Stimulated activated CD8-positive, alpha-beta memory T cell treated with anti-CD3 and anti-CD28 coated beads, Interleukin-7, amount 100 ng/mL, for 24 hours (primary cell): ENCODE measurements around the gene HLCS.

Experiments
- DNase-seq: peaks from one replicate; pipeline ENCODE4 v3.0.0-alpha.2; 2020; ENCODE audit warnings: low read depth

The HLCS gene

DNA sequence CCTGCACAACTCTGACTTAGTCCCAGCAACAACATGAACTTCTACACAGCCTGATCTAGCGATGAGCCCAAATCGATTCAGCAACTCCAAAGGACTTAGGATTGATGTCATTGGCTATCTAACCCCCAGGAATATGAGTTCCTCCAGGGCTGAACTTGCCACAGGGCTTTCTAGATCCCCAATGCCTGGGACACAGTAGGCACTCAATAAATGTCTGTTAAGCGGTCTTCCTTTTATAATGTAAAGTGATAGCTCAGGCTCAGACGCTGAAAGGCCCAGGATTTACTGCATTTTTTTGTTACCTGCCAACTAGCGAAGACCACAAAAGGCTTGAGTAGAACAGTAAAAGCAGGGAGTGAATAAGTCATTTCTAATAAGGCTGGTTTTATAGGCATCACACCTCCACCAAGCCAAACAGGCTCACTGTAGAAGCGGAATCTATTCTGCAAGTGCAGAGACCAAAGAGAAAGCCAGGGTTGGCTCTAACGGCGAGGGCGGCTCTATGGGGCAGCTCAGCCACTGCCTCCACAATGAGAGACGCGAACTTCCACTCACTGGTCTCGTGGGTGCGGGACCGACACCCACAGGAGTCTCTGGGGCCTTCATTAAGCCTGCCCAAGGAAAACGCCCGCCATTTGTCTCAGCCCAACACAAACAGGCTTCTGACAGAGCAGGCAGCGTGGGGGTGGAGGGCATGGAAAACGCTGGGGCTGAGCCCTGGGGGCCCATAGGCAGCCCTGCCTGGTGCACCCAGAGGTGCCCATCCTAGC, 52.0 kb downstream of the HLCS start:
- DNase-seq: no peak

DNA sequence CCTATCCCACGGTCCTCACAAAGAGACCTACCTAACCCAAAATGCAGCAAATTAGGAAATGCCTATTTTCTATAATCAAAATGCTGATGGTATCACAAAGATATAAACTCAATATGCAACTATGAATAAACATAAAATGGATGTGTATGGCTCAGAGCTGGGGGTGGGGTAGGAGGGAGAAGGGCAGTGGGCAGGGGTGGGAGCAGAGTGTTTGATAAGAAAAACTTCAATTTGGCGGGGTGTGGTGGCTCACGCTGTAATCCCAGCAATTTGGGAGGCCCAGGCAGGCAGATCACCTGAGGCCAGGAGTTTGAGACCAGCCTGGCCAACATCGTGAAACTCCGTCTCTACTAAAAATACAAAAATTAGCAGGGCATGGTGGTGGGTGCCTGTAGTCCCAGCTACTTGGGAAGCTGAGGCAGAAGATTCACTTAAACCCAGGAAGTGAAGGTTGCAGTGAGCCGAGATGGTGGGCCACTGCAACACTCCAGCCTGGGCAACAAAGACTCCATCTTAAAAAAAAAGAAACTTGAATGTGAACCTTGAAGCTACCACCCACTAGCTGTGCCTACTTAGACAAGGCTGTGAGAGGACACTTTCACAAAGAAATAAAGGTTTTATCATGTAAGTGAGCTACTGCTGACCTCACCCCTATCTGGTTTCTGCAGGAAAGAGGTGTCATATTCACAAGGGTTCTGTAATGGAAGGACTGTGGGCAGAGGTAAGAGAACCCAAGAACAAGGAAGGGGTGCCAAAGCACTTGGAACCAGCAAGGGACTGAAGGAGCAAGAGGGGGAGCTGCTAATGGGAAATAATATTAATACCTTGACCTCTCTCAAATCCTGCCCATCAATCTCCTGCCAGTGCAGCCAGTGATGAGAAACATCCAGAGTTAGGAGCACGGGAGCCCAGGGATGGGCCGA, 53.0 kb downstream of the HLCS start:
- no peak for DNase-seq

DNA sequence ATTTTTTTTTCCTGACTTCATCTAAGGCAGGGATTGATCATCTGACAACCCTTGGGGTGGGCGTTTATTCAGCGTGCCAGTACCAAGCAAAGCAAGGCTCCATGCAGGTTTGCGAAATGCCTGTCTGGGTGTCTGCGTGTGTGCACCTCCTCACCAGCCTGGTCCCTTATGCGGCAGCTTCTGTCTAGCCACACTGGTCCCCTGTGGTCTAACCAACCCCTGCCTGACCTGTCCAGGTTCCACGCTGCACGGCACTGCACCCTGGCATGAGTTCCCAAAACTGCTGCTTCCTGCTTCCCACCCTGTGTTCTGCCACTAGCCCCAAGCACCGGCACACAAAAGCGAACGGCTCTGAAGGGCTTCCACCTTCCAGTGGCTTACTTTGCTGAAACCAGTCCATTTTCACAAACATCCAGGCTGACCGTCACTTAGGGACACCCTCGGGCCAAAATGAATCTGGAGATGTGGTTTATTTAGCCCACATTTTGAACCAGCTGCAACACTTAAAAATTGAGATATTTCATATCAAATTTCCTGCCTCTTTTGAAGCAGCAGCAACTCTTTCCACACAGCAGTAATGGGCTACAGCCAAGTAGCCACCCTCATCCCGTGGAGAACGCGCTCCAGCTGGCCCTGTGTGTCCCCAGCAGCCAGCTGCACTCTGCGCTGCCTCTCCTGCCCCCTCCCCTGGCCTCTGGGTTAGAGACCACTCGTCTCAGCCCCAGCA, 55.7 kb downstream of the HLCS start:
- no peak for DNase-seq

DNA sequence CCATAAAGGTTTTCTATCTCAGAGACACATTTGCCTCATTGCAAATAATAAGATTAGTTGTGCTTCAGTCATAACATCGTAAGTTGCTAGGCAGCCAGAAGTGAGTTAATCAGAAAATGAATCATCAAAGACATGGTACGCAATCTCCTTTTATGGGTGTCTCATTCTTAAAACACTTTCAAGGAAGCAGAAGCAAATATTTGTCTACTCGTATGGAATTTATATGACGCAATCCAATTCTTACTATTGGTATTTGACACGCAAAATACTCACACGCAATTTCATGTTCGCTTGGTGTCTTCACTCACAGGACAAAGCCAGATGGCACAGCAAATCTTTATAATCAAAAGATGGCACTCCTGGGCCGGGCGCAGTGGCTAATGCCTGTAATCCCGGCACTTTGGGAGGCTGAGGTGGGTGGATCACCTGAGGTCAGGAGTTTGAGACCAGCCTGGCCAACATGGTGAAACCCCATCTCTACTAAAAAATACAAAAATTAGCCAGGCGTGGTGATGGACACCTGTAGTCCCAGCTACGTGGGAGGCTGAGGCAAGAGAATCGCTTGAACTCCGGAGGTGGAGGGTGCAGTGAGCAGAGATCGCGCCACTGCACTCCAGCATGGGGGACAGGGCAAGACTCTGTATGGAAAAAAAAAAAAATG, 56.4 kb downstream of the HLCS start:
- DNase-seq: no peak

DNA sequence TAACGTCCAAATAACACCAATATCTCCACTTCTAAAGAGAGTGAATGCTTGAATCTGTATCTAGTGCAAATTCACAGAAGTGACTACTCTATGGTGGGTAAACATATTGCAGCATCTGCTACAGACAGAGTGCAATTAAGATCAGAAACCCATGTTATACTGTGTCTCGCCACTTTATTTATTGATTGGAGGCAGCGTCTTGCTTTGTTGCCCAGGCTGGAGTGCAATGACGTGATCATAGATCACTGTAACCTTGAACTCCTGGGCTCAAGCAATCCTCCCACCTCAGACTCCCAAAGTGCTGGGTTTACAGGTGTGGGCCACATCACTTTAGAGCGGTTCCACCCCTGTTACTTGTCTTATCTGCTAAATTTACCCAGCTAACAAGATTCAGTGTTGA, 57.0 kb downstream of the HLCS start:
- no peak for DNase-seq

DNA sequence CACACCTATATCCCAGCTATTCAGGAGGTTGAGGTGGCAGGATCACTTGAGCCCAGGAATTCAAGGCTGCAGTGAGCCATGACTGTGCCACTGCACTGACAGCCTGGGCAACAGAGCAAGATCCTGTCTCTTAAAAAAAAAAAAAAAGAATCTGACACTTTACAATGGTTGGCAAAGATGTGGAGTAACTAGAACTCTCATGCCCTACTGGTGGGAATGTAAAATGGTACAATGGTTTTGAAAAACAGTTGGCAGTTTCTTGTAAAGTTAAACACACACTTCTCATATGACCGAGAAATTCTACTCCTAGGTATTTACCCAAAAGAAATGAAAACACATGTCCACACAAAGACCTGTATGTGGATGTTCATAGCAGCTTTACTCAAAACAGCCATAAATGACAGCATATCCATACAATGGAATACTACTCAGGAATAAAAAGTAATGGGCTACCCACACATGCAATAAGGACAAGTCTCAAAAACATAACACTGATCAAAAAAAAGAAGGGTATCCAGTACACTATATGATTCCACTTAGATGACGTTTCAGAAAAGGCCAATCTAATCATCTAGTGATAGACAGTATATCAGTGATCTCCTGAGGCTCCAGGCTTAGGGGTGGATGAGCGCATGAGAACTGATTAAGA, 58.1 kb downstream of the HLCS start:
- DNase-seq: no peak

DNA sequence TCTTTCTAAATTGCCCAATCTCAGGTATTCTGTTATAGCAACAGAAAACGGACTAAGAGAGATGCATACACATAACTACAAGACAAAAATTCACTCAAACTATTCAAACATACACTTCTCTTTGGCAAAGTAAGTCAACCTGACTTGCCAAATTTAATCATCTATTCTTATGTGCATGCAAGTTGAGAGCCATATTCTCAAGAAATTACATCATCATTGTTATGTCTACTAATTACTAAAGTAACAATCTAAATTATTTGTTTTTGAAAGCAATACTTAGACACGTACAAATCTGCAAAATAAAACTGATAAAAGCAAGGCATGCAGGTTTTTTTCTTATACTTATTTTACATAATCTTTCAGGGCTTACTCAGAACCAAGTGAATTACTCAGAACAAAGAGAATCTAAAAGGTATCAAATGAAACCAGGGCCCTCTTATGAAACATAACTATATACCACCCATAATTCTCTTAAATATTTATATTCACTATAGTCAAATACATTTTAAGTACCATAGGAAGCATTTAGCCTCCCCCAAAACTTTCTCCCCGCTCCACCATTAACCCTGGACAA, 62.3 kb downstream of the HLCS start:
- DNase-seq: no peak

DNA sequence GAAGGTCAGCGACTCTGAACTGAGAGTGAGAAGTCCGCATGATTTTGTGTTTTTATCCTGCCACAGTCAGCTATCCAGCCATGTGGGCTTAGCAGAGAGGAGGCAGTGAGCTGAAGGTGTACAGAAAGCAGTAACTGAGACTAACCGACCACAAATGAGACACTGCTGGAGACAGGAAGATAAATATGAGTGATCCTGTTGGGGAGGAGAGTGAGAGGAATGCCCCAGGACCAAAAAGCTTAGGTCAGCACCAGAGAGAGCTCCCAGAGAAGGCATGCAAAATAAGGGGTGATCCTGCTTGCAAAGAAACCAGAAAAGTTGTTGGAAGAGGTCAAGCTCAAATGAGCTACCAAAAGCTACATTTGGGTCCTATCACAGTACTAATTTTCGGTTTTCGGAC, 63.7 kb downstream of the HLCS start:
- no peak for DNase-seq

DNA sequence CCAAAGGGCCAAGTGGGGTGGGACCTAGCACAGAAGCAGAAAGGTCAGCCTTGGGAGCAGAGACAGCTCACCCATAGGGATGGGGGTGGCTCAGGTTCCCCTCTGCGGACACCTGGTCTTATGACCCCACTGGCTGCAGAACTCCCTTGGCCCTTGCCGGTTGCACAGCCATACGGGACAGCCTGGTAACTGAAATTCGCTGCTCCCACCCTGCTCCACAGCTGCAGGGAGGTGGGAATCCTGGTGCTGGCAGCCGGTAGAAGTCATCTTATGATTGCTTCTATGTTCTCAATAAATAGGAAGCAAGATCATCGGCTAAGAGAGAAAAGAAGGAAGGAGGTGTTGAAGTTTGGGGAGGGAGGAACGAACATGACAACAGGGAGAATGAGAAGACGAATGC, 64.1 kb downstream of the HLCS start:
- no peak for DNase-seq

DNA sequence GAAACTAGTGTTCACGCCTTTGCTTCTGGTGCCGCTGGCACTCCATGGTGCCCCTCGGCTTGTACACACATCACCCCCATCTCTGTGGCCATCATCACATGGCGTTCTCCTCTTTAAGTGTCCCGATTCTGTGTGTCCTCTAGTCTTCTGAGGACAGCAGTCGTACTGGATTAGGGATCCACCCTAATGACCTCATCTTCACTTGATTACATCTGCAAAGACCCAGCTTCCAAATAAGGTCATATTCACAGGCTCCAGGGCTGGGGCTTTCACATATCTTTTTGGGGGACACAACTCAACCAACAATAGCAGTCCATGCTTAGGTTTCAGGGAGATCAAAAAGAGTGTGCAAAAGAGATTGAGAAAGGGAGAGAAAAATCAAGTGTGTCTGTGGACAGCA, 64.9 kb downstream of the HLCS start:
- DNase-seq: no peak

DNA sequence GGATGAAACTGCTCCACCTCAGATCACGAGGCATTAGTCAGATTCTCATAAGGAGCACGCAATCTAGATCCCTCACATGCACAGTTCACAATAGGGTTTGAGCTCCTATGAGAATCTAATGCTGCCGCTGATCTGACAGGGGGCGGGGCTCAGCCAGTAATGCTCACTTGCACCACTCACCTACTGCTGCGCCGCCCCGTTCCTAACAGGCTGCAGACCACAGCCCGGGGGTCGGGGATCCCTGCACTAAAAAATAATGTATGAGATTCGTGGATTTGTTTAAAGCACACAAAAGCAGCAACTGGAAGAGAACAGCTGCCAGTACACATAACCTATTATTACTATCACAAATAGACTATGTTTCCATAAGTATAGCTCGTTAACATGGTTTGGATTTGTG, 72.9 kb downstream of the HLCS start:
- no peak for DNase-seq

DNA sequence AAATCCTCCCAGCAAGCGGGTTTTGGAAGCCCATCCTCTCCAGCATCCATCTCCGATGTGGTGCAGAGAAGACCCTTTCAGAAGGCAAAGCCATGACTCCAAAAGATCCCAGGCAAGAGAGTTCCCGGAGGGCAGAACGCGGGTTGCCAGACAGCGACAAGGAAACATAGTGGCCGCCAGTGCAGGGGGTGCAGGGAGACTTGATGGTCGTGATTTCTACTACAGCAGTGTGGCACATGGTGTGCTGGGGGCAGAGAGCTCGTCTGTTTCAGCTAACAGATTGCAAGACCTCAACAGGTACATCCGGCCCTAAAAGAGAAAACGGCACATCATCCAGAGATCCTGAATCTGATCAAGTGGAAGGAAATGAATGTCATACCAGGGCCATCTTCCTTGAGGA, 74.3 kb downstream of the HLCS start:
- no peak for DNase-seq

DNA sequence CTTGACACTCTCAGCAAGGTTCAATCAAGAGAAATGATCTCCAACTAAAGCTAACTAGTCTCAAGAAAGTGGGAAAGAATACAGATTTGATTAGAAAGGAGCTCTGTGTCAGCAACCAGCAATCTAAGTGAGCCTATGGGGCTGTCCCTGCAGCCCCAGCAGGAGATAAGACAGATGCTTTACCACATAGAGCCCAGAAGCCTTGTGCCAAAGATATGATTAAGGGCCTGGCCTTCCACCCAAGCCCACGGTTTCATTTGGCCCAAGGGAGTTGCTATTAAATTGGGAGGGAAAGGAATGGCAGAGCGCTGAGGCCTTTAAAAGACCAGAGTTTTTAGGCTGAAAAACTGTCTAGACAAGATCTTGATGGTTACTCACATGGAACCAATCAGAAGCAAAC, 74.8 kb downstream of the HLCS start:
- no peak for DNase-seq

DNA sequence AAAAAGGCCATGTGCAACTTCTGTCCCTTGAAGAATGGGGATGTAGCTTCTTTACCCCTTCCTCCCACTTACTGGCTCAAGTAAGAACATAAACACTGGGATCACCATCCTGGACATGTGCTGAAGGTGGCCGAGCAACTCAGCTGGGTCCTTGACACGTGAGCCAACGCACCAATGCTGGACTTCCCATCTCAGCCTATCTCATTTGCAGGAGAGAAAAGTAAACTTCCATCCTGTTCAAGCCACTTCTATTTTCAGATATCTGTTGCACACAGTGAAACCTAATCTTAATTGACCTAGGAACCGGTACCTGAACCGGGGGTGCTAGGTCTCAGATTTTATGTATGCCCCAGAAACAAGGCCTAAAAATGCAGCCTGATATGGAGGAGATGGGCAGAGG, 75.3 kb downstream of the HLCS start:
- no peak for DNase-seq

DNA sequence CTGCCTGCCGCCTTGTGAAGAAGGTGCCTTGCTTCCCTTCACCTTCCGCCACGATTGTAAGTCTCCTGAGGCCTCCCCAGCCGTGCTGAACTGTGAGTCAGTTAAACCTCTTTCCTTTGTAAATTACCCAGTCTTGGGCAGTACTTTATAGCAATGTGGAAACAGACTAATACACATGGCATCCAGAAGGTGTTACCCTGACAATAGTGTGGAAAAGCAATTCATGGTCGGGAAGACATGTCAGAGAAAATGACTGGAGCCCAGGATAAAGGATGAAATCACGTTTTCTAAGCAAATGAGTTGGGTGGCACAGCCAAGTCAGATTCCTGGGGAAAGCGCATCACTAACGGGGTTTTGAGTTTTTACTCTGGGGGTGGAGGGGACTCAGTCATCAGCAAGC, 76.4 kb downstream of the HLCS start:
- DNase-seq: no peak

DNA sequence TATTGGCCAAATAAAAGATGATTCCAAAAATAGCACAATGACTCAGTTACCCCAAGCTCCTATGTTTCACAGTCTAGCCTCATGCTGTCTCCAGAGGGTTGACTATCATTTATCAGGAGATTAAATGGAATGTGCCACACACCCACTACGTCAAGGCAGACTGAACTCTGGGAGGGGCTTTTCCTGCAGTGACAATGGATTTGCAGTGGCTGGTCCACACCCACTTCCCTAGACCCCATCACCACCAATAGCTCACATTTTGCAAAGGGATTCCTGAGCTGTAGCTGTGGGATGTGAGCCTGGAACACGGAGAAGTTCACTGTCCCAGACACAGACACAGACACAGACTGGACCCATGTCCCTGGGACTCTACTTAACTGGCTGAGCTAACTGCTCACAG, 77.1 kb downstream of the HLCS start:
- DNase-seq: no peak

DNA sequence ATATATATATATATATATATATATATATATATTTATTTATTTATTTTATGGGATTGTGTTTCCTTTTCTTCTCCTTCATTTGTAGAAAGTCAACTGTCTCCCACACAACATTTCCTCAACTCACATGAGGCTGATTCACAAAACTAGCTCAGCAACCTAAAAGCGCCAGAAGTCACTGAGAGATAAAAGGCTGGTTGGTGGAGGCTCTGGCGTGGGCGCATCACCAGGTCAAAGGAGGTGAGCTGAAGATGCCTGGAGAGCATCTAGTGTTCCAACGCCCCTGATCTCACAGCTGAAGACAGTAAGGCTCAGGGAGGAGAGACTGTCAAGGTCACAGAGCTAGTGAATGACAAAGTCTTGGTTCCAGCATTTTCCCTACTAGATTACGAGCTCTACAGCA, 78.0 kb downstream of the HLCS start:
- no peak for DNase-seq

DNA sequence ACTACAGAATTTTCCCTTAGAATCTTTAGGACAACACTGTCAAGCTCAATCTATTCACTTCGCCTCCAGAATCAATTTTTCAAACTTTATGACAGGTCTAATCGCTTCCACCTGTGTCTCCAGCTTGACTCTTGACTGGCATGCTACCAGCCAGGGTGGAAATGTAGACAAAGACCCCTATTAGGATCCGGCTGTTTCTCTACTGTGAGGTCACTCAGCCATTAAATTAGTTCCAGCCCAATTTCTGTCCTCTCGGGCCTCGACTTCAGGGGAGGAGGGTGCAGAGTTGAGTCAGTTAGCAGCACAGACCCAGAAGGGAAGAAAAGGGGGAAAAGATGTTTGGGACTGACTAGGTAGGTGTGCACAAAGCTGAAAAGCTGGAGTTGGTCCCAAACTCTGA, 78.5 kb downstream of the HLCS start:
- no peak for DNase-seq

DNA sequence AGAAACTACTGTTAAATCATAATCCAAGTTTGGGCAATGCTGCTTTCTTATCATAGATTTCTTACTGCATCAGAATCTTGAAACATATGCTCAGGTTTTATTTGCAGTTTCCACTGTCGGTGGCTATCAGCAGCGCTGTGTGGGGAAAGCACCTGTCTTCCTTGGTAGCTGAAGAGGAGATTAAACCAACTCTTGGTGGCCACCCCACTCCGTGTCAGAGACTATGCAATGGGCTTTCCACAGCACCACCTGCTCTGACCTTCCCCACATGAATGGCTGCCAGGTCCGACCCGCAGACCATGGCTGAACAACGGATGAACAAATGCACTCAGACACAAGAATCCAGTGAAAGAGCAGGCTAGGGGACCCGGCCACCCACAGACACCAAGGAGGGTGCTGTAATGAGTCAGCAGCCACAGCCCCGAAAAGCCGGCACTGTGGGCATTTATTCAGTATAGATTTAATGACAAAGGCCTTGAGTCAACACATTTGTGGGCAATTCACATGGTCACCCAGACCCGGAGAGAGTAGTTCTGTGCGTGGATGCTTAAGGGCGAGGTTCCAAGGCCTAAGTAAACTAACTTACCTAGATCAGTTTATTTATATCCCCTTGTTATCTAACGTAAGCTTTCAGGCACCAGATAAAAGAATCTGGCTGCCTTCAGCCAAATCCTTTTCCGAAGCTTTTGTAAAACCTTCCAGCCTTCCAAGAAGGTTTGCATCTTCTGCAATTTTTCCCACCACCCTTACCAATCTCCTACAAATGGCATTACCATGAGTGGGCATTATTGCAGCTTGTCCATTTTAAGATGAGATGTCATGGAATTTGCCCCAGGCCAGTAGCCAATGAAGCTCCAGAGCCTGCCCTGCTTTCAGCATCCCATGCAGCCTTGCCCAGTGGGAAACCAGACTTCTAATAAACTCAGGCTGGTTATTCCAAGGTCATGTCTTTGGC, 82.7 kb downstream of the HLCS start:
- DNase-seq: no peak

DNA sequence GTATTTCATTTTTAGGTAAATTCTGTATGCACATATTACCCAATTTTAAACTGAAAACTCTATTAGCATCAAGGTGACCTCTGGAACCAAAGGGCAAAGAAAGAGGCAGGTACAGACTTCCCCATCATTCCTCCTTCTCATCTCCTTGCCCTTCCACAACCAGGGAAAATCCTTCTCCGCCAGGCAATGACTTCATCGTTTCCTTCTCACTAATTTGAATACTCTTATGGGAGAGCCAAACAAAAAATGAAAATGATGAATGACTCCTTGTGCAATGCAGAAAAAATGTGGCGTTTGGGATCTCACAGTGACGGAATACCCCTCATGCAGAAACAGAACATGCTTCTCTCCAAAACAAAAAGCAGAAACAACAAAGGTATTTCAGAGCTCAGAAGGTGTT, 83.7 kb downstream of the HLCS start:
- no peak for DNase-seq
